GM12873 (cell line): ENCODE results near the gene NAV2.

Experiments
- TF ChIP-seq, protein P1 (sequence below): IDR thresholded peaks from 2 replicates; pipeline ENCODE4 v1.5.1; 2012; ENCODE audit warnings: low read depth, mild to moderate bottlenecking, moderate library complexity, low read length, control low read depth; ENCODE audit not compliant: insufficient read depth; ENCODE audit errors: missing control alignments

NAV2 gene

DNA sequence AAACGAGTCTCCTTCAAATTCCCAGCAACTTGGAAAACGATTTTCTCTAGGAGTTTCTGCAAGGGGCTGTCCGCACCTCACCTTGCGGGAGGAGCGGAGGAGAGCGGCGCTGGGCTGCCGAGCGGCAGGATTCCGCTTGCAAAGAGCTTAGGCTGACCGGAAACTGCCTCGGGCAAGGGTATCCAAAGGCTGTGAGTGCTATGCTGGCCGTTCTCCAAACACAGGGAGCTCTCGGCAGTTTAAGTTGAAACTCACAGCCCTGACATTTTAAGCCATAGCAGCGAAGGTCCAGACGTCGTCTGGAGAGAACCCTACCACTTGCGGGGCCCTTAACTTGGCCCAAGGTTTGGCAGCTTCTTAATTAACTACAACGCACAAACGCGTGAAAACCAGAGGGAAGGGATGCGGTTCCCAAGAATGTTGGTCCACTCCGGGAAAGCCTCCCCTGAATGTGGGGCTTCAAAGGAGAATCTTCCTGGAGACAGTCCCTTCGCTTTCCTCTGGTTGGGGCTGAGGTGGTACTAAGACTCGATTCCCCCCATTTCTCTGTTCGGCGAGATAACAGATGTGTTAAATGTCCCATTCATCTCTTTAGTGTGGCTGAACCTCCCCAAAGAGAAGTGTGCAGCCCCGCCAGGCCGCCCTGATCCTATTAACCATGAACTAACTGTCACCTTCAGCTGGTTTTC lies 448.7 kb downstream of the NAV2 start:
- TF ChIP-seq, protein P1, sequence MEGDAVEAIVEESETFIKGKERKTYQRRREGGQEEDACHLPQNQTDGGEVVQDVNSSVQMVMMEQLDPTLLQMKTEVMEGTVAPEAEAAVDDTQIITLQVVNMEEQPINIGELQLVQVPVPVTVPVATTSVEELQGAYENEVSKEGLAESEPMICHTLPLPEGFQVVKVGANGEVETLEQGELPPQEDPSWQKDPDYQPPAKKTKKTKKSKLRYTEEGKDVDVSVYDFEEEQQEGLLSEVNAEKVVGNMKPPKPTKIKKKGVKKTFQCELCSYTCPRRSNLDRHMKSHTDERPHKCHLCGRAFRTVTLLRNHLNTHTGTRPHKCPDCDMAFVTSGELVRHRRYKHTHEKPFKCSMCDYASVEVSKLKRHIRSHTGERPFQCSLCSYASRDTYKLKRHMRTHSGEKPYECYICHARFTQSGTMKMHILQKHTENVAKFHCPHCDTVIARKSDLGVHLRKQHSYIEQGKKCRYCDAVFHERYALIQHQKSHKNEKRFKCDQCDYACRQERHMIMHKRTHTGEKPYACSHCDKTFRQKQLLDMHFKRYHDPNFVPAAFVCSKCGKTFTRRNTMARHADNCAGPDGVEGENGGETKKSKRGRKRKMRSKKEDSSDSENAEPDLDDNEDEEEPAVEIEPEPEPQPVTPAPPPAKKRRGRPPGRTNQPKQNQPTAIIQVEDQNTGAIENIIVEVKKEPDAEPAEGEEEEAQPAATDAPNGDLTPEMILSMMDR: no peak

DNA sequence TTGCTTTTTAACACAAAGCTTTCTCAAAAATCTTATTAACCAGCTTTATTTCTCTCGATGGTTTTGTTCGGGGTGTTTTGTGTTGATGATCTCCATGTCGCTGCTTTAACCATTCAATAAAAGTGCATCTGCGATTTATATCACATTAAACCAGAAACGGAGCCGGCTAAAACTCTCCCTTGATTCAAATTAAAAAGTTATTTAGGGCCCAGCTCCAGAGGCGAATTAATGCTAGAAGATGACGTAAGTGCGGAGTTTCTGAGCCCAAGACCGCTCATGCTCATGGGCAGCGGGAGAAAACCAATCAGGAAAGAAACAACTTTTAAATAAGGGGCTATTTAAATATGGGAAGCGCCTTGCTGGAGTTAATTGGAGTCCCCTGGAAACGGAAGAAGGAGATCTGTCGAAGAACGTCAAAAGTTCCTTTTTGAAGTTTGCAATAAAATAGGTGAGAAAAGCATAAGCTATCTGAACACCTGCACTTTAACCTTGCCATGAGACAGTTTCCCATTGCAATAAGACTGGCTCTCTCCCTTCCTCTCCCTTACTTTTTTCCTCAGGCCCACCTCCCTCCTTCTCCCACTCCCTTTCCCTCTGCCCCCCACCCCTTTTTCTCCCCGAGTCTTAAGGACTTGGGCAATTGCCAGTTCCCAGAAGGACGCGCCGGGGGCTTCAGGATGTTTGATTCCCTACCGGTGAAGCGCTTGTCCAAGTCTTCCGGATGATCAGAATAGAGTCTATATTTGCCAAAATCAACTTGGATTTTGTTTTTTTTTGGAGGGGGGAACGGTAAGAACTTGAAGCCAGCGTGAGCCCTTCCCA lies 449.5 kb downstream of the NAV2 start:
- TF ChIP-seq, protein P1: no peak

DNA sequence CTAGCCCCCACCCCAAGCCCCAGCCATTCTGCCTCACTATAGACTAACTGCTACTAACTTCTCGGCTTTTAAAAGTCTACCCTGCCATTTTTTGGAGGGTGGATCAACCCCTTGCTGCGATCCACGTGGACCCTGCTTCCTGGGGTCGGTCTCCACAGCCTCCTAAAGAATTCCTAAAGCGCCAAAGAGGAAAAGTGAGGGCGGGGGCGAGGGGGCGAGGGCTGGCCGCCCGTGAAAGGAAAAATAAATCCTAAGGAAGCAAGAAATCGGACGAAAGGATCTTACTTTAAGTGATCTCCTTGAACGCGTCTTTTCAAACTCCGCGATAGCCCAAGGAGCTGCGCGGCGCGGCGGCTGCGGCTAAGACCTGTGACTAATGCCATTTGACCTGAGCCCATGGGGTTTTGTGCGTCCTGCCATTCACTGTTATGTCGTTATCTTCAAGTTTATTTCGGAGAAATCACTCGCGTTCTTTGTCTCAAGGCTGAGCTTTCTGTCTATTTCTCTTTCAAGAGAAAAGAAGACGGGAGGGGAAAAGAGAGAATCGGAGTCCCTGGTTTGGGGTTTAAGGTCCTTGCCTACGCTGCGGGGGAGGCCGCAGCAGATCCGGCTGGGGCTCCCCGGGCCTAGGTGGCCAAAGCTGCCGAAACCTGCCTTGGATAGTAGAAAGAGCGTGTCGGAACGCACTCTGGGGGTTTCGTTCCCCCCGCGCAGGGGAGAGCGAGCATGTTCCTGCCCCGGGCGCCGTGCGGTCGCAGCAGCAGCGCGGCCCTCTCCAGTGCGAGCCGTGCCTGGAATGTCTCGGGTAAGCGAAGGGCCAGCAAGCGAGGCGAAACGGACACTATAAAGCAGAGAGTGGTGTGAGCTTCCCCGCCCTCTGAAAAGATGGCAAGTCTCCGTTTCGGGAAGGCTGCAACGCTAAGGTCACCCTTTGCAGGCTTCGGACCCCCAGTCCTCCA lies 450.5 kb downstream of the NAV2 start:
- TF ChIP-seq, protein P1: no peak

DNA sequence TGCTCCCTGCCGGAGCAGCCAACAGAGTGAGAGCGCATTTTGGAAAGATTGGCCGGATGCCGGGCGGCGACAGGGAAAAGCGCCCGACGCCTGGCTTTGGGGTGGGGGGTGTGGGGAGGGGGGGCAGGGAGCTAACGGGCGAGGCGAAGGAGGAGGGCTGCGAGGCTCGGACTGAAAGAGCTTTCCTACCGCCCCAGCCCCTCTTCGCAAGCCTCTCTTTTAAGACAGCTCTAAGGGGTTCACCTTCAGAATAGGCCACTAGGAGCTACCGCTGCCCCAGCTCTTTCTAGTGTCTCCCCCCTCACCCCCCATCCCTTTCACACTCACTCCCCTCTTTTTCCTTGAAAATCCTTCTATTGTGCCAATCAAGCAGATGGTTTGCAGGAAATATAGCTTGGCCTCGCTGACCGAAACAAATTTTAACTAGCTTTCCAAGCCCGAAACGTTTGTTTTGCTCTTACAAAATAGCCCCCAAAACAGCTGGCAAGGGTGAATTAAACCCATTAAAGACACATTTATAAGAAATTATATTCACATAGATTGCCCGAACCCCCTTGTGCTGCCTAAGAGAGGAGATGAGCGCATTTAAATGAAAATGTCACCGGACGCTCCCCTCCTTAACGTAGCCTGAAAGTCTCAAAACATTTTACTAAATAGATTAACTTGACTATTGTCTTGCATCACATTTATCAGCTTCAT lies 451.3 kb downstream of the NAV2 start:
- TF ChIP-seq, protein P1: no peak
